Activated T-cell treated with anti-CD3 and anti-CD28 coated beads for 1 hour (primary cell): ENCODE data around the gene STPG1.

Experiments used
- DNase-seq: peaks from one replicate; pipeline ENCODE4 v3.0.0-alpha.2; 2020; ENCODE audit warnings: low read depth

STPG1 gene

DNA sequence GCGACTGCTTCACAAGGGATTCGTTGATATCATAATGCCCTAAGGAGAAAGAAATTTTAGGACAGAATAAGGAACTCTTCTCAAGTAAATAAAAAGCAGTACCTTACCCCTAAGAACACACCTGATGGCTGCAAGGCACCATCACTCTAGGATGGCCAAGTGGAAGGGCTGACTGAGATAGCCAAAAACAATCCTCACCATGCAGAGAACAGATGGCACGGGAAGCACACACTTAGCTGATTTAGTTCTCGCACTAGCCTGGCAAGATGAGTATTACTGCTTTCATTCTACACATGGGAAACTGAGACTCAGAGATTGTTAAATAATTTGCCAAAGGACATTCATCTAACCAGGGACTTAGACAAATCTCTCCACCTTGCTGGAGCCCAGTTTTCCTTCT is 43.8 kb downstream of the STPG1 start:
- DNase-seq, result no peak

DNA sequence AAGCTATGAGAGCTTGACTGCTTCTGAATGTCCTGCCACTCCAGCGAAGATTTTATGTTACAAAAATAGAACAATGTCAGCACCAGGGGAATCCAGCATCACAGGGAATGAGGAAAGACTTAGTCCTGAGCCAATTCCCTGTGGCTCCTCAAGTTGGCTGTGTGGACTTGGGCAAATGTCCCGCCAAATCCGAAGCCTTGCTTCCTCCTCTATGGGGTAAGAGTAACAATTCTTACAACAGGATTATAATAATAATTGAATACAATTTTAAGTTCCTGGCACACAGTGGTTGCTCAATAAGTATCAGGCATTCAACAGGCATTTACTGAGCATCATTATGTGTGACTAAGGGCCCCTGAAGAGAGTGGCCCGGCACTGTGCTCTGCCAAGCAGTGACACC is 44.4 kb downstream of the STPG1 start:
- DNase-seq, result no peak

DNA sequence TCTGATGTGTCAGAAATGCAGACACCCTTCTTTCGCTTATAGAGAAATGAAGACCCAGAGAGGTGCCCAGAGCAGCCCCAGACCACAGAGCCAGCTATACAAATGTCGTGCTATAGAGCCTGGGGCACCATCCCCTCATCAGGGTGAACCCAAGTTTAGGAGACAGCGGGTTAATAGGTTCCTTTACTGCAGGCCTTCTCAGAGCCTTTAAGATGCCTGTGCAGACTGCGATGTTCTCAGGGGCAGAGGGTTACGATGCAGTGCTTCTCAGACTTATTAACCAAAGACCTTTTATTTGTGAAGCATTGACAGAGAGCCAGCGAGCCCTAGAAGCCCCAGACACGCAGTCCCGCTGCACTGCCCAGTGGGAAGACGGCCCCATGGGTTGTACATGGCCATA is 46.9 kb downstream of the STPG1 start:
- DNase-seq, result no peak

DNA sequence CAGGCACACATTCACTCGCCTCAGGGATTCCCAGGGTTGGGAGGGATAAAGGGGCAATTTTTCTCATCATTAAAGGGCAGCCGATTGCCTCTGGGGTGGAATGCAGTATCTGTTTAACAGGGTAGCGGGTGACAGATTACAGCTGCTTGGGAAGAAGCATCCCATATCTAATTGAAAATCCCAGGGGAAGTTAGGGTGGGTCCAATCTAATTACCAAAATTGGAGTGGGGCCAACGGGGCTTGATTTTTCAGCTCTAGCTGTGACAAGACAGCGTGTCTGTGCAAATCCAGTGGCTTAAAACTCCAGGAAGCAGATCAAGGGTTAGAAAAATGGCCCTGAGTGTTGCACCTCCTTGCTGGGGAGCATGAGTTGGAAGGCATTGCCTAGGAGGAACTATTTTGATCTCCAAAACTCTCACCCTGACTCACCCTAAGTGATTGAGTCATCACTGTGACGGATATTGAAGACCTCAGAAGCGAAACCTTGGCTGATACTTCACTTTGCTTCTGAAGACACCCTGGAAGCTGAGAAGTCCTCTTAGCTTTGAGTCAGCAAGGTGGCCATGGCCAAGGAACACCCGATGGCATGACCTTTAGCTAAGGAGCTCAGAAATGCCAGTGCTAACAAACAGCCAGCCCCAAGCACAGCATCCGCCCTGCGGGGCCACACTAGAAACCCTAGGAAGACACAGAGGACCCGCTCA is 48.5 kb downstream of the STPG1 start:
- DNase-seq, result no peak

DNA sequence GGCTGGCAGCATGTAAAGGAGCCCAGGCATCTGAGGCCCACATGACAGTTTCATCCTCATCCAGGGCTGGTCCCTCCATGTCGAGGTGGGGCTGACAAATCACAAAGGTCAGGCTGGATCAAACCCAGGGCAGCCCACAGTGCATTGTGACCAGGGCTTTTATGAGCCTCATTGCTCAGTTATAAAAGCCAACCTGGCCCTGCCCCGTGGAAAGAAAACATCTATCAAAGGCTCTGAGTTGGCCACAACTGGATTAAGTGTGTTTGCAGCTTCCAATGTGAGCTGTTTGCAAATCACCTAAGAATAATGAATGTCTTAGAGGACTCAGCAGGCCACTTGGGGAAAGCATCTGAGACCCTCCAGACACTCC is 49.0 kb downstream of the STPG1 start:
- DNase-seq, result no peak

DNA sequence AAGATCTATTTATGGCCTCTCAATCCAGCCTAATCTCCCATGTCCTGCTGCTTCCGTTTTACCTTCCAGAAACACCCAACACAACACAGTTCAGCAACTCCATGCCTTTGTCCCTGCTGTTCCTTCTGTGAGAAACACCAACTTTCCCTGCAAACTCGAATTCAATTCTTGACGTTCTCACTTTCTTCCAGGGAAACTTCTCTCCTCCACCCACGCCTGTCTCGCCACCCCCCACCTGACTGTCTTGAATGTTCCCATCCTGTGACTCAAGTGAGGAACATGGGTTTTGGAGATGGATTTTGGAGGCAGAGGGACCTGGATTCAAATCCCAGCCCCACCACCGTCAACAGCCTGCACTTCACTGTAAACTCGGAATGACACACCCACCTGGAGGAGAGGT is 49.6 kb downstream of the STPG1 start:
- no peak for DNase-seq

DNA sequence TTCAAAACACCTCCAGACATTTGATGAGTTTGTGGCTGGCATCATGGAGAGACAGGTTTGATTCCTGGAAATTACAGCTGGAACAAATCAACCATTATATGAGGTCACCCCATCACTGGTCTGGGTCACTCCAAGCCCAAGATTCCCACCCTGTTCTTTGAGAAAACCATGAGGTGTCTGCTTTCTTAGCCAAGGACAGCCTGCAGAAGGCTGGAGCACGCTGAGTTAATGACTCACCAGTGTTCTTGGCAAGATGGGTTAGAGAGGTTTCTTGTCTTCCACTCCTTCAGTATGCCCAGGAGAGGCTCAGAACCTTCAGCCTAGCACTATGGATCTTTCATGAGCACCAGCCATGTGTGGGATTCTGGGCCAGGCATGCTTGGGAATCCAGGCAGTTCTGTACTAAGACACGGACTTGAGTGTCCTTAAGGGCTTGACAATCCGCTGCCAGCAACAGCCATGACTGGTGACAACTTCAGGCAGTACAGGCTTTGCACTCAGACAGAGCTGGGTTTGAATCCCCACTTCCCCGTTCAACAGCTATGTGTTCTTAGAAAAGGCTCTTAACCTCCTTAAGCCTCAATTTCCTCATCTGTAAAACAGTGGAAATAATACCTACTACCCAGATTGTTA is 50.5 kb downstream of the STPG1 start:
- no peak for DNase-seq

DNA sequence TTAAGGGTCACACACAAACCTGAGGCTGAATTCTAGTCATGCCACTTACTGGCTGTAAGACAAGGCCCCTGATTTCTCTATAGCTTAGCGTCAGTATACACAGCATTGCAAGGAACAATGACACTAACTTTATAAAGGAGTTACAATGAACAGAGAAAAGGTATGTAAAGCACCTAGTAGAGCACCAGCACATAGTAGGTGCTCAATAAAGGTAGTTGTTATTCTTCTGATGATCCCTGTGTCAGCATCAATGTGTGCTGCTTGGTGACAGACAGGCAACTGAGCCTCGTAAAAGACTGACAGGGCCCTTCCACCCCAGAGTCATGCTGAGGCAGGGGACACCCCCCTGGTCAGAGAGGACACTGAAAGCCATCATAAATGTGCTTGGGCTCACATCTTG is 51.2 kb downstream of the STPG1 start:
- no peak for DNase-seq

DNA sequence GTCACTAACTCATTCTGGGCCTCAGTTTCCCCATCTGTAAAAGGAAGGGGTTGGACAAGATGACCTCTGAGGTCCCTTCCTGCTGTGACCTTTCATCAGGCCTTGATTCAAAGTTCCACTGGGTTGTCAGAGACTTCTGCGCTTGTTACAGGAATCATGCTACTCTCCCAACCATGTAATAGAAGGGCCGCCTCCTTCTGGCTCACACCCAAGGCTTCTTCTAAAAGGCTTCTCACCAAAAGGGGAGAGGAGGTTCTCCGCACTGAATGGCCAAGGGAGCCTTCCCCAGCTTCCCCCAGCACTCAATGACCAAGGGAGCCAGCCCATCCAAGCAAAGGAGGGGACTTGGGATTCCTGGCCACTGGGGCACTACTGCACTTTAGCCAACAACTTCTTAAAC is 51.8 kb downstream of the STPG1 start:
- DNase-seq, result no peak

DNA sequence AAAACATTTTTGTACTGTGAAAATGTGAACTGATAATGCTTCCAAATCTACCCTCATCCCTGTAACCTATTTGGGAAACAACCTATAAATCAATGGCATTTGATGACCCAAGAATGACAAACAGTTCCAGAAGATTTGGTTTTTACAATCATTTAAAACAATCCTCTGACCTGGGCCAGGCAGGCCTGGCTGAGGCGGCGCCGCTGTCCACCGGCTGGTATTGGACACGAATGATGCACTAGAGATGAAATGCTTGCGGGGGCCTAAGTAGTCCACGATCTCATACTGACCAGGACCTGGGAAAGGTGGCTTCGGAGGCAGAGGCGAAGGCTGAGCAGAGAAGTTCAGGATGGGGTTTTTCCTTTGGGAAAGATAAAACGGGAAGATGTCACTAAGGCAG is 52.9 kb downstream of the STPG1 start:
- DNase-seq, result no peak

DNA sequence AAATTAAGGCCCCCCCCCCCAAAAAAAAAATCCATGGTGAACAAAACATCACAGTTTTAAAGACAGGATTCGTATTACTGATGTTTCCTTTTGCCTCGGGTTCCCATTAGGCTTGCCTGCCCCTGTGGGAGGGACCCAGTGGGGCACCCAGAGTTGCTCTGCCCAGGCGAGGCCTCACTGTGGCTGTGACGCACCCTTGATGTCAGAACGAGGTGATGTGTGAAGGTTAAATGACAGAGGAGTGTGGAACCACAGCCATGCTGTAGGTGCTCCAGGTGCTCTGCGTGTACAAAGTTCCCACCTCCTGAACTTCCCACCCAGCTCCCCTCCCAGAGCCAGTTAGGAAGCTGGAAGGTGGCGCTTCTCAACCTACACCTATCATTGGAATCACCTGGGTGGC is 56.5 kb downstream of the STPG1 start:
- no peak for DNase-seq

DNA sequence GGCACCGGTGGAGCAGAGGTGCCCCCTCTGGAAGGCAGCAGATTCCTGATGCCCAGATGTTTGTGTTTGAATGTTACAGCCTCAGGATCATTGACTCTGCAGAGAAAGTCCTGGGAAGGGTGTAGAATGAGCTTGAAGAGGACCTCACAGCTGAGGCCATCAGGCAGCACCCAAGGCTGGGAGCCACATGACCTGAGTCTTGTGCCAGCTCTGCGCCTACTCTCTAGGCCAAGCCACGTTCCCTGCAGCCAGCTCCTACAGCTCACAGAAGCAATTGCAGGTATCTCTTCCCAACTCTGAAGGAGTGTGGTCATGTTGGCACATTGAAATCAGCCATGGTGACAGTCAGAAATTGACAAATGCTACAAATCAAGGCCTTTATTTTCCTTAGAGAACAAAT is 58.1 kb downstream of the STPG1 start:
- DNase-seq, result no peak

DNA sequence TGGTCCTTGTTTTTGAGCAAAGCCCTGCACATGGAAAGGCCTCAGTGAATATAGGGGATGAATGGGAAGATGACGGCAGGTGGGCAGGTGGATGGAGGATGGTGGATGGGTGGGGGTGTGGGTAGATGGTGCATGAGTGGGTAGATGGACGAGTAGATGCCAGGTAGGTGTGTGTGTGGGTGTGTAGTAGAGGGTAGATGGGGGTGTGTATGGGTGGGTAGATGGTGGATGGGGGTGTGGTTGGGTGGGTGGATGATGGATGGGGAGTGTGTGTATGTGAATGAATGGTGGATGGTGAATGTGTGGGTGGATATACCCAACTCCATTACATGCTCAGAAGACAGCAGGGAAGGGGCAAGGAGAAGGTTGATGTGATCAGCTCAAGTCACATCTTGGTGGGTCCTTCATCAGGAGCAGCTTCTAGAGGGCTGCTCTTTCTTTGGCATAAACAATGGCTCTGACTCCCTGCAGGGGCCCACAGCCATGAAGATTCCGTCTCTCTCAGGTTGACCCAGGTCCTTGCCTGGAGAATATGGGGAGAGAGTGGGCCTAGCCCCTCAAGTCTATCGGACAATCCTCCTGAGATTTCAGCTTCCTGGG is 60.2 kb downstream of the STPG1 start:
- no peak for DNase-seq

DNA sequence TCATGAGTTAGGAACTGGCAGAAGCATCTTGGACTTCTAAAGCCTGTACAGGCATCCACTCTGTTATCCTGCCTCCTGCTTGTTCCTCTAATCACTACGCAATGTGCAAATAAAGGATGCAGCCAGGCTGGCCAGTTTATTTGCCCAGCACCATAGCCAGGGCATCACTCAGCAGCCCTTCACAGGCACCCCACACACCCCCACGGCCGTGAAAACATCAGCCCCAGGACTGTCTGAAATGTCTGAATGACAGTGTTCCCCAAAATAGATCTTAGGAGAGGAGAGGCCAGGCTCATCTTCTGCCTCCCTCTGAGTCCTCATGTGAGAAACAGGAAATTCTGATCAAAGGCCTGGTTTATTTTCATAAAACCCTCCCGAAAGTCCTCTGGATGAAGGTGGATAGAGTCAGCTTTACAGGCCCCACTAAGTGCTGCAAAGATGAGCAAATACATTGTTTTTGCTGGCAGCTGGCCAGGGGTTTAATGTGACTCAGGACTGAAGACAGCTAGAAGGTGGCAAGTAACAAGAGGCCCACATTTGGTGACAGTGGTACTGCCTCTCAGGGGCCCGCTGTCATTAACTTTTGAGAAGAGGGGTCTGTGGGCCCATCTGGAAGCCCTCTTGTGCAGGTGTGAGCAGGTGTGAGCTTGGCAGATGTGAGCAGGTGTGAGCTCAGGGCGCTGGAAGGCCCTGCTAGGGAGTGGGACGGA is 61.5 kb downstream of the STPG1 start:
- DNase-seq, result no peak

DNA sequence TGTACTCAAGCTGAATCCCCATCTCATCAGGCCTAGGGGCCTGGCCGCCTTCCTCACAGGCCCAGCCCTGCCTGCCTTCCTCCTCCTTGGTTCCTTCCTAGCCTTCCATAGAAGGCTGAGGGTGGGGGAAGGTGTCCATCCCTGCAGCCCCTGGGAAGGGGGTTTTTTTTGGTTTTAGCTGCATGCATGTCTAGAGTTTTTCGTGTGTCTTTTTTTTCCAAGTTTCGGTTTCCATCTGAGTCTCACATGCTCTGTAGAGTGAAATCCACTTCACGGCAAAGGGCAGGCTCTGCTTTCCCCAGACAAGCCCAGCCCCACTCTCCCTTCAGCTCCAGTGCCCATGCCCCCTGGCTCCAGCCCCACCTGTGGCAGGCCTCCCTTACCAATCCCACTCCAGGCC is 62.3 kb downstream of the STPG1 start:
- no peak for DNase-seq

DNA sequence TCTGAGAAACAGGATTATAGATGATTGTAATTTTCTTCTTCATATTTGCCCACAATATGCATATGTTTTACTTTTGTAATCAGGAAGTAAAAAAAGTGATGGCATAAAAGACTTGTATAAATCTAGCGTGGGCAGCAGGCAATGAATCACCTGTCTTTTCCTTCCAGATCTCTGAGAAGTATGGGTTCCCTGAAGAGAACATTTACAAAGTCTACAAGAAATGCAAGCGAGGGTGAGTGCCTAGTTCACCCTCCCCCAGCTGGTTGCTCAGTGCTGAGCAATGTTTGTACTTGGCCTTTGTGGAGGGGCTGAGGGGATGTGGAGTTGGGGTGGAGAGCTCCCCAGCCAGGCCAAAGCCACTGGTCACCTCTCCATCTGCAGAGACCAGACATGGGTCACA is 63.7 kb downstream of the STPG1 start:
- DNase-seq, result no peak

DNA sequence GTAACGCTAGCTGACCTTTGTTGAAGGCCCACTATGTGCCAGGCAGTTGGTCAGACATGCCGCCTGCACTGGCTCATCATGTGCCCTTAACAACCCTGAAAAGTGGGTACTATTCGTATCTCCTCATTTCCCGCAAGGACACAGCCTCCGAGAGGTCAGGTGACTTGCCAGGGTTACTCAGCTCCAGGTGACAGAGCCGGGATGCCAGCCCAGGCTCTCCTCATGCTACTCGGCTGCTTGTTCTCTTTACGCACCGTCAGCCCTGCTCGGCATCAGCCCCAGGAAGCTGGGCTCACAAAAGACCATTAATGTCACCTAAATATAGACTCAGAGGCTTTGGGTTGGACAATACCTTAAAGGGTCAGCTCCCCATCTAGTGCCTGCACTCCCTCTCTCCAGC is 65.4 kb downstream of the STPG1 start:
- DNase-seq, result no peak

DNA sequence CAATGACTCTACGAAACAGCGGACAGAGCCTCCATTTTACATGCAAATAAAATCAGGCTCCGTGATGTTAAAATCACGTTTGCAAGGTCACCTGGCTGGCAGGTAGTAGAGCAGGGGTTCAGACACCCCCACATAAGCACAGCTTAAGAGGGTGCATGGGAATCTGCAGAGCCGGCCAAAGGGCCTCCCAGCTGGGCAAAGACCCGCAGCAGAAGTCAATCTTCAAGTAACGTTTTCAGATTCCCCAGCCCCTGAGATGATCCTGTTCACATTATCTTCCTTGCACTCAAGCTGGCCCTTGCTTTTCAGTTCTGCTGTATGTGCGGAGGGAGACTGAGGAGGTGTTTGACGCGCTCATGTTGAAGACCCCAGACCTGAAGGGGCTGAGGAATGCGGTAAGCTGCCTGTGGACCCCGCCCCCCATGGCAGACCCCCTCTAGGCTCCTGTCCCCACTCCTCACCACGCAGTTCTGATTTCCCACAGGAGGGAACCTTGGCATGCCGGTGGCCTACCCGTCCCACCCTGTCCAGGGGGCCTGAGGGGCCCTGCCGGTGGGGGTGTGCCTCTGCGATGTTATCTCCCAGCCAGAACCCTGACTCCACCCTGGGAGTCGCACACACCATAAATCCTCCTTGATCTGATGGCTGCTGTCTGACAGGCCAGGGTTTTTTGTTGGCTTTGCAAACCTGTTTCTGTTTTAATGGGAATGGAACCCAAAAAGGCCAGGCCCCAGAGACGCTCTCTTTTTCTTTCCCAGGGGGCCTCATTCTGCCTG is 66.2 kb downstream of the STPG1 start:
- DNase-seq, result no peak

DNA sequence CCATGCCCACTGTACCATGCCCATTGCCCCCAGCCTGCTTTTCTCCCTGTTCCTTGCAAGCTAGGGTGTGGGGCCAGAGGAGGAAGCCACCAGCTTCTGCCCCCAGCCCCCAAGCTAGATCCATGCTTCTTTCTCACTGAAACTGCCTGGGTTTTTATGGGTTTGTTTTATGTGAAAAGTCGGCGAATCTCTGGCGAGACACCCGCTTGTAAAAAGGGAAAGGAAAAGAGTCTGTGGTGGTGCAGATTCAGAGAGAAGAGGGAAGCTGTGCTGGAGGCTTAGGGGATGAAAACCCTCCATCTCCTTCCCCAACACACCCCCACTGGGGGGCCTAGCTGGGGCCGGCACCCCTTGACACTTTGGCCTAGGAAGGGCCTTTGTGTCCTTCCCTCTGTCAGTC is 68.2 kb downstream of the STPG1 start:
- no peak for DNase-seq

DNA sequence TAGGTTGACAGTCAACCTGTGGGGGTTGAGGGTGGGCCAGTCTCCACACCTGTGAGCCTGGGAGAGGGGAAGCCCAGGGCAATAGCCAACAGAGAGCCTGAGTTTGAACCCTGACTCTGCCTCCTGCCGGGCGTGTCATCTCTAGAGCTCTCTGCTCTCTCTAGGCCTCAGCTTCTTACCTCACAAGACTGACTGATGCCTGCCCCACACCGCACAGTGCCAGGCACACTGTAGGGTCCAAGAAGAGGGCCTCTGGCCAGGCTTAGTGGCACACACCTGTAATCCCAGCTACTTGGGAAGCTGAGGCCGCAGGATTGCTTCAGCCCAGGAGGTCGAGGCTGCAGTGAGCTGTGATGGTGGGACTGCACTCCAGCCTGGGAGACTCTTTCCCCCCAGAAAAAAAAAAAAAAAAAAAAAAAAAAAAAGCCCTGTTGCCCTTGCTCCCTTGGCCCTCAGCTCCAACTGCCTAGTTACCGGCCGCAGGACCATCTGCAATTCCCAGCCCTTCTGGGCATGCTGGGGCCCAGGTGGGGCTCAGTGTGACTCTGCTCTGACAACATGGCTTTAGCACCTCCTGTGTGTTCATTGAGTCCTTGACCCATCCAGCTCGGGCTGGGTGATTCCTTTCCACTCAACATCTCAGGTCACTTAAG is 69.4 kb downstream of the STPG1 start:
- no peak for DNase-seq

DNA sequence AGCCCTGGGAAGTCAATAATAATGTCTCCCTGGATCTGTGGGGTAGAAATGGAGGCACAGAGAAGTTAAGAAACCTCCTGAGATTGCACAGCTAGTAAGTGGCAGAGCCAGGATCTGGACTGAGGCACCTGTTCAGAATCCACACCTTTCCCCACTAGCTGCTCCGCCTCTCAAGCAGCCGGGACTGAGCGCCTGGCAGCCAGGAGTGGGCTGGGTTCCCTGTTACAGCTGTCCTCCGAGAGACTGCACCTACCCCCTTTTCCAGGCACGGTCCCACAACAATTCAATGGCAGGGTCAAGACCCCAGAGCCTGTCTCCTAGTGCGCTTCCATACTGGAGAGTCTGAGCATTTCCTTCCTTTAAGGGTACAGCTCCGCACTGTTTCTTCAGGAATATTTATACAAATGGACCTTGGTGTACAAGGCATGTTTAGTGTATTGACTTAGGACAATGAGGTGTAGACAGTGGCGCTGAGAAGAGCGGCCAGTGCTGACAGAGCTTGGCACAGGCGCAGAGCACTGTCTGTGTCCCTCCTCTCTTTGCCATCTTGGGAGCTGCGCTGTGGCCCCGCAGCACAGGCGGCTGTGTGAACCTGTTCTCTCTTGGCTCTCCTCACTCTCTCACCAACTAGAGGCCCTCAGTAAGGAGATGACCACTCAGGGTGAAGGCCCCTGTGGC is 70.0 kb downstream of the STPG1 start:
- no peak for DNase-seq
